A673 (cell line): ENCODE measurements around the gene SMKR1. TPM values are rescaled to one million over a fixed set of nuclear protein-coding genes. Genes with fewer than 3 reads are reported as not detected.
A peak's percentile ranks its signal among the peaks of the same experiment; 100 is the strongest.

Experiments
- BruUV-seq: library from RNA; stranded (reverse); fragments of 400-500 nt; replicated peaks from 2 replicates; lab custom pipeline; 2021; lab: Mats Ljungman, UMichigan
- CTCF ChIA-PET: fragments of 300-600 bp; sonication (Branson Sonifier 250); formaldehyde crosslinking; loops from one replicate; lab custom pipeline; 2022; ENCODE audit warnings: antibody characterized with exemption; lab: Charles Lee
- POLR2A ChIA-PET: fragments of 300-600 bp; sonication (Branson Sonifier 250); formaldehyde crosslinking; loops from one replicate; lab custom pipeline; 2022; ENCODE audit warnings: antibody characterized with exemption; ENCODE audit not compliant: low non-redundant PET; lab: Charles Lee
- DNase-seq: peaks from one replicate; pipeline ENCODE4 v3.0.0-alpha.2; 2015; ENCODE audit warnings: low spot score
- H3K27ac ChIP-seq: fragments of 200-600 bp; sonication (generic); 2 replicates; pipeline ENCODE4 v1.5.1; 2016; ENCODE audit warnings: mixed run types, low read depth, mild to moderate bottlenecking, mixed read lengths, antibody characterized with exemption, low read length; ENCODE audit not compliant: poor library complexity, severe bottlenecking
- H3K27me3 ChIP-seq: fragments of 200-600 bp; sonication (generic); replicated peaks from 2 replicates; pipeline ENCODE4 v1.6.1; 2017; ENCODE audit warnings: mixed run types, low read depth, mild to moderate bottlenecking, mixed read lengths, antibody characterized with exemption, low read length; ENCODE audit not compliant: insufficient read depth, poor library complexity
- H3K36me3 ChIP-seq: fragments of 200-600 bp; sonication (generic); 2 replicates; pipeline ENCODE4 v1.6.1; 2016; ENCODE audit warnings: mixed run types, mild to moderate bottlenecking, mixed read lengths, antibody characterized with exemption, low read length; ENCODE audit not compliant: insufficient read depth, poor library complexity, severe bottlenecking
- H3K4me1 ChIP-seq: fragments of 200-600 bp; sonication (generic); 2 replicates; pipeline ENCODE4 v1.6.1; 2017; ENCODE audit warnings: mixed run types, mild to moderate bottlenecking, mixed read lengths, antibody characterized with exemption, low read length; ENCODE audit not compliant: insufficient read depth, poor library complexity, severe bottlenecking
- H3K4me3 ChIP-seq: fragments of 200-600 bp; sonication (generic); 2 replicates; pipeline ENCODE4 v1.5.1; 2016; ENCODE audit warnings: low read depth, mixed run types, mild to moderate bottlenecking, mixed read lengths, low read length; ENCODE audit not compliant: poor library complexity, severe bottlenecking
- H3K9me3 ChIP-seq: fragments of 200-600 bp; sonication (generic); 2 replicates; pipeline ENCODE4 v1.6.1; 2016; ENCODE audit warnings: mixed run types, low read depth, mild to moderate bottlenecking, mixed read lengths, antibody characterized with exemption, low read length; ENCODE audit not compliant: poor library complexity, severe bottlenecking
- CTCF ChIP-seq: fragments of 300-800, 200-600 bp; sonication (generic); conservative IDR thresholded peaks from 2 replicates; pipeline ENCODE4 v1.5.1; 2017; ENCODE audit warnings: low read depth, mild to moderate bottlenecking, antibody characterized with exemption, low read length, moderate library complexity, mixed read lengths
- EZH2 ChIP-seq: fragments of 200-600 bp; sonication (generic); IDR thresholded peaks from 2 replicates; pipeline ENCODE4 v1.6.1; 2017; ENCODE audit warnings: borderline replicate concordance, low read depth, mild to moderate bottlenecking, mixed read lengths, antibody characterized with exemption, low read length; ENCODE audit not compliant: poor library complexity, severe bottlenecking
- intact Hi-C: fragments of 100-400 bp; cut with micrococcal nuclease; formaldehyde crosslinking; loops from one replicate; pipeline ENCODE4 v1.10.0; 2022; ENCODE audit not compliant: unreplicated experiment
- total RNA-seq: library from RNA; stranded (reverse); gene quantifications from 2 replicates; pipeline ENCODE4 v1.2.3, GENCODE V29; 2021

The SMKR1 gene
- total RNA-seq, 1 experiment from 2014 or later, result 1.5 TPM

GRCh38 chr7:129468087-129468486 lies 34.2 kb upstream of the SMKR1 start:
- Histone ChIP-seq H3K27ac (peak overlapping the region; percentile 4), H3K4me3 (no peak overlapping the region), H3K27me3 (no peaks in the 10 kb centered on the region), H3K9me3 (no peaks in the 10 kb centered on the region), H3K36me3 (peaks cover 9% of the 10 kb centered on the region), H3K4me1 (no peaks in the 10 kb centered on the region)
- TF ChIP-seq EZH2 (no peak), CTCF (no peak)
- intact Hi-C loops, result no loop called here
- ChIA-PET POLR2A (no interaction called here), CTCF (interaction anchor here (1.6 kb wide), 1 partner anchor 101 kb away, joined by 4 read pairs; no protein-coding TSS in a partner anchor)
- no peak for DNase-seq
- no TSS peak for BruUV-seq

- Histone ChIP-seq H3K9me3 (no peaks in the 10 kb centered on the region), H3K27ac (no peak overlapping the region), H3K27me3 (no peaks in the 10 kb centered on the region), H3K4me3 (no peak overlapping the region), H3K36me3 (peaks cover 9% of the 10 kb centered on the region), H3K4me1 (no peaks in the 10 kb centered on the region)
- no peak for DNase-seq
- intact Hi-C loops, result no loop called here
- ChIA-PET CTCF (interaction anchor here (1.6 kb wide), 1 partner anchor 101 kb away, joined by 4 read pairs; no protein-coding TSS in a partner anchor), POLR2A (no interaction called here)
- BruUV-seq, result no TSS peak
- TF ChIP-seq CTCF (no peak), EZH2 (no peak)
Measured at GRCh38 chr7:129468547-129468946, 33.8 kb upstream of the SMKR1 start.

- POLR2A ChIA-PET, result no interaction called here
- BruUV-seq, result no TSS peak
- Histone ChIP-seq H3K27me3 (no peaks in the 10 kb centered on the region), H3K36me3 (no peaks in the 10 kb centered on the region), H3K9me3 (no peaks in the 10 kb centered on the region), H3K27ac (no peak overlapping the region), H3K4me3 (no peak overlapping the region), H3K4me1 (no peaks in the 10 kb centered on the region)
- CTCF ChIA-PET, result no interaction called here
- no peak for TF ChIP-seq CTCF
- DNase-seq, result no peak
- intact Hi-C loops, result loop anchor here (10.0 kb wide), 1 partner anchor 175 kb away; no protein-coding TSS in a partner anchor
Measured at GRCh38 chr7:129469930-129470329, 32.4 kb upstream of the SMKR1 start.
